HCT116 (cell line): Measurements from ENCODE around the gene BRMS1L. TPM values are rescaled to one million over a fixed set of nuclear protein-coding genes. Genes with fewer than 3 reads are reported as not detected.
A peak's percentile ranks its signal among the peaks of the same experiment; 100 is the strongest.

Experiments
- ATAC-seq: fragments of 200-7000 bp; cut with Tn5 transposase; 2 replicates; pipeline ENCODE4 v1.9.1; 2020; ENCODE audit warnings: mild to moderate bottlenecking, moderate library complexity
- BruUV-seq: library from RNA; stranded (reverse); fragments of 400-500 nt; replicated peaks from 2 replicates; lab custom pipeline; 2021; lab: Mats Ljungman, UMichigan
- CTCF ChIA-PET: fragments of 300-600 bp; sonication (Branson Sonifier 250); formaldehyde crosslinking; loops from one replicate; lab custom pipeline; 2021; ENCODE audit warnings: antibody characterized with exemption; lab: Charles Lee
- POLR2A ChIA-PET: fragments of 300-600, 350-600 bp; sonication (Branson Sonifier 250); formaldehyde crosslinking; loops from one replicate; lab custom pipeline; 2021; ENCODE audit warnings: antibody characterized with exemption; lab: Charles Lee
- RAD21 ChIA-PET, 2 experiments: fragments of 300-600 bp; sonication (Branson Sonifier 250); formaldehyde crosslinking; loops; one replicate each; lab custom pipeline; 2023; ENCODE audit warnings: low total read pairs in 2 of 2; ENCODE audit not compliant: uncharacterized antibody in 2 of 2, unreplicated experiment in 2 of 2, low non-redundant PET in 1 of 2; lab: Charles Lee
- DNase-seq: peaks from one replicate; pipeline ENCODE4 v3.0.0-alpha.2; 2010; ENCODE audit warnings: low read depth, low spot score
- H2AFZ ChIP-seq: fragments of 200-600 bp; shearing (Covaris generic), sonication (generic); 2 replicates; pipeline ENCODE4 v1.6.1; 2017; ENCODE audit warnings: low read depth, mixed run types, mixed read lengths, antibody characterized with exemption, low read length; ENCODE audit not compliant: poor library complexity, severe bottlenecking
- H3K27ac ChIP-seq: 2 replicates; pipeline ENCODE4 v1.5.1; 2012; ENCODE audit warnings: low read depth, low read length
- H3K27me3 ChIP-seq: fragments of 200-600 bp; sonication (generic); 2 replicates; pipeline ENCODE4 v1.6.1; 2016; ENCODE audit warnings: mixed run types, low read length, mixed read lengths; ENCODE audit not compliant: insufficient read depth
- H3K36me3 ChIP-seq, 2 experiments: fragments of 200-500 bp in 1 of 2; fragments of 200-600 bp in 1 of 2; sonication (Bioruptor generic) in 1 of 2; sonication (generic) in 1 of 2; 2 replicates each; pipeline versions ENCODE4 v1.5.1 to v1.6.1; 2014 to 2016; ENCODE audit warnings: low read length in 2 of 2, inconsistent platforms in 1 of 2, mixed read lengths in 1 of 2, mixed run types in 1 of 2; ENCODE audit not compliant: insufficient read depth in 2 of 2, control insufficient read depth in 1 of 2
- H3K4me1 ChIP-seq, 2 experiments: fragments of 200-600 bp in 1 of 2; sonication (generic) in 1 of 2; 2 replicates each; pipeline versions ENCODE4 v1.5.1 to v1.6.1; 2012 to 2017; ENCODE audit warnings: low read length in 2 of 2, inconsistent platforms in 1 of 2, mild to moderate bottlenecking in 1 of 2, mixed read lengths in 1 of 2, mixed run types in 1 of 2, moderate library complexity in 1 of 2; ENCODE audit not compliant: insufficient read depth in 2 of 2, control insufficient read depth in 1 of 2
- H3K4me2 ChIP-seq: fragments of 200-600 bp; sonication (generic); 2 replicates; pipeline ENCODE4 v1.6.1; 2017; ENCODE audit warnings: mixed run types, low read length, mixed read lengths
- H3K4me3 ChIP-seq, 2 experiments: fragments of 200-600 bp in 1 of 2; sonication (generic) in 1 of 2; replicated peaks in 1 of 2; 2 replicates each; pipeline ENCODE4 v1.5.1; 2011 to 2016; ENCODE audit warnings: low read length in 2 of 2, control low read depth in 1 of 2, low read depth in 1 of 2, mild to moderate bottlenecking in 1 of 2, mixed read lengths in 1 of 2, mixed run types in 1 of 2
- H3K79me2 ChIP-seq: fragments of 200-600 bp; sonication (generic); 2 replicates; pipeline ENCODE4 v1.6.1; 2017; ENCODE audit warnings: mild to moderate bottlenecking, mixed run types, low read length, moderate library complexity, mixed read lengths; ENCODE audit not compliant: insufficient read depth
- H3K9ac ChIP-seq: fragments of 200-600 bp; sonication (generic); 2 replicates; pipeline ENCODE4 v1.6.1; 2016; ENCODE audit warnings: low read length, mixed read lengths
- H3K9me2 ChIP-seq: fragments of 200-600 bp; sonication (generic), shearing (Covaris generic); 2 replicates; pipeline ENCODE4 v1.6.1; 2017; ENCODE audit warnings: mixed run types, mild to moderate bottlenecking, moderate library complexity; ENCODE audit not compliant: insufficient read depth
- H3K9me3 ChIP-seq, 2 experiments: fragments of 200-500 bp in 1 of 2; fragments of 200-600 bp in 1 of 2; sonication (Bioruptor generic) in 1 of 2; sonication (generic) in 1 of 2; 2 replicates each; pipeline ENCODE4 v1.6.1; 2014 to 2017; ENCODE audit warnings: low read length in 2 of 2, mixed read lengths in 2 of 2, inconsistent platforms in 1 of 2, low read depth in 1 of 2, mild to moderate bottlenecking in 1 of 2, mixed run types in 1 of 2, moderate library complexity in 1 of 2; ENCODE audit not compliant: control insufficient read depth in 1 of 2, insufficient read depth in 1 of 2
- H4K20me1 ChIP-seq: fragments of 200-600 bp; sonication (generic), shearing (Covaris generic); 2 replicates; pipeline ENCODE4 v1.6.1; 2017; ENCODE audit warnings: mixed run types, mild to moderate bottlenecking, moderate library complexity; ENCODE audit not compliant: insufficient read depth
- CBX3 ChIP-seq: IDR thresholded peaks from 2 replicates; pipeline ENCODE4 v1.6.1; 2012; ENCODE audit warnings: low read depth
- CTCF ChIP-seq, 3 experiments: fragments of 200-600 bp in 1 of 3; sonication (generic) in 1 of 3; IDR thresholded peaks in 2 of 3; conservative IDR thresholded peaks in 1 of 3; 2 replicates each; pipeline ENCODE4 v1.5.1; 2012 to 2017; ENCODE audit warnings: low read depth in 2 of 3, low read length in 2 of 3, antibody characterized with exemption in 1 of 3, borderline replicate concordance in 1 of 3, control low read depth in 1 of 3, mild to moderate bottlenecking in 1 of 3, mixed read lengths in 1 of 3, mixed run types in 1 of 3, moderate library complexity in 1 of 3; ENCODE audit not compliant: insufficient read depth in 1 of 3
- EGR1 ChIP-seq: IDR thresholded peaks from 2 replicates; pipeline ENCODE4 v1.6.1; 2012; ENCODE audit warnings: low read depth
- EZH2 ChIP-seq: fragments of 200-600 bp; sonication (generic); IDR thresholded peaks from 2 replicates; pipeline ENCODE4 v1.6.1; 2017; ENCODE audit warnings: antibody characterized with exemption, mixed run types
- EZH2phosphoT487 ChIP-seq: fragments of 200-600 bp; IDR thresholded peaks from 2 replicates; pipeline ENCODE4 v1.6.1; 2018; ENCODE audit warnings: antibody characterized with exemption, borderline replicate concordance
- JUND ChIP-seq: IDR thresholded peaks from 2 replicates; pipeline ENCODE4 v1.6.1; 2012
- POLR2A ChIP-seq: IDR thresholded peaks from 2 replicates; pipeline ENCODE4 v1.7.0; 2011; ENCODE audit warnings: borderline replicate concordance; ENCODE audit not compliant: insufficient read depth, insufficient read length; ENCODE audit errors: extremely low read depth
- RAD21 ChIP-seq: IDR thresholded peaks from 2 replicates; pipeline ENCODE4 v1.6.1; 2012; ENCODE audit warnings: low read depth, mild to moderate bottlenecking
- REST ChIP-seq: IDR thresholded peaks from 2 replicates; pipeline ENCODE4 v1.6.1; 2012; ENCODE audit warnings: low read depth
- SIN3A ChIP-seq: IDR thresholded peaks from 2 replicates; pipeline ENCODE4 v1.6.1; 2012; ENCODE audit warnings: low read depth
- SP1 ChIP-seq: IDR thresholded peaks from 2 replicates; pipeline ENCODE4 v1.6.1; 2012; ENCODE audit warnings: low read depth
- TCF7L2 ChIP-seq: IDR thresholded peaks from 2 replicates; pipeline ENCODE4 v1.7.0; 2011; ENCODE audit warnings: borderline replicate concordance, inconsistent platforms; ENCODE audit not compliant: insufficient read depth, insufficient read length; ENCODE audit errors: extremely low read depth
- YY1 ChIP-seq: IDR thresholded peaks from 2 replicates; pipeline ENCODE4 v1.6.1; 2011; ENCODE audit warnings: low read length, low read depth, moderate library complexity, mild to moderate bottlenecking; ENCODE audit not compliant: insufficient replicate concordance; ENCODE audit errors: extremely low read depth
- ZBTB33 ChIP-seq: IDR thresholded peaks from 2 replicates; pipeline ENCODE4 v1.6.1; 2011; ENCODE audit warnings: mild to moderate bottlenecking, low read length, moderate library complexity; ENCODE audit not compliant: insufficient replicate concordance; ENCODE audit errors: extremely low read depth
- intact Hi-C: fragments of 100-400 bp; cut with micrococcal nuclease; formaldehyde crosslinking; loops from 2 replicates; pipeline ENCODE4 v1.10.0; 2022
- total RNA-seq: library from RNA; stranded (reverse); gene quantifications from one replicate; pipeline ENCODE4 v1.2.1, GENCODE V29; 2021; ENCODE audit not compliant: unreplicated experiment

The BRMS1L gene
- total RNA-seq, 1 experiment from 2014 or later = 6.2 TPM

- no peak for ATAC-seq
- H3K27me3 ChIP-seq = no peaks in the 10 kb centered on the region
- H3K4me3 ChIP-seq = peak overlapping the region in 1 of 2 experiments; percentile 82; a peak in 2 of 4 replicates
- intact Hi-C loops = no loop called here
- peaks cover 32% of the 10 kb centered on the region for H3K79me2 ChIP-seq
- TF ChIP-seq JUND (no peak), EZH2phosphoT487 (no peak), YY1 (no peak), REST (no peak), RAD21 (no peak), SP1 (no peak), CBX3 (no peak), ZBTB33 (no peak), CTCF (IDR thresholded peaks at IDR 0.05 in 2 of 3, conservative IDR thresholded peaks at IDR 0.05 in 1 of 3; ENCODE audit: borderline replicate concordance in 1 of 3, insufficient read depth in 1 of 3, low read depth in 2 of 3, low read length in 2 of 3) (no peak), EGR1 (no peak), EZH2 (no peak), POLR2A (no peak), SIN3A (no peak), TCF7L2 (no peak)
- no peaks in the 10 kb centered on the region for H3K9me2 ChIP-seq
- no peak overlapping the region for H3K9ac ChIP-seq
- H3K4me2 ChIP-seq = peak overlapping the region; percentile 93
- ChIA-PET RAD21 (interaction anchor here in 1 of 2 experiments (0.6 to 1.0 kb wide), 2 partner anchors 122 to 369 kb away, joined by 3 to 4 read pairs; no protein-coding TSS in a partner anchor), POLR2A (interaction anchor here (1.1 to 3.0 kb wide), 2 partner anchors 8 to 17 kb away, joined by 6 to 10 read pairs; partner anchors contain the start of gene BRMS1L), CTCF (interaction anchor here (1.5 to 1.6 kb wide), 2 partner anchors 8 to 17 kb away, joined by 7 to 8 read pairs; partner anchors contain the start of gene BRMS1L)
- no peaks in the 10 kb centered on the region for H4K20me1 ChIP-seq
- peaks cover 8 to 10% of the 10 kb centered on the region in 2 experiments; a peak in 3 of 4 replicates for H3K4me1 ChIP-seq
- DNase-seq = no peak
- peak overlapping the region; percentile 94 for H2AFZ ChIP-seq
- H3K27ac ChIP-seq = peak overlapping the region; percentile 89; the same call in 1 of the 2 replicates
- no peaks in the 10 kb centered on the region for H3K36me3 ChIP-seq
- BruUV-seq = no TSS peak
- H3K9me3 ChIP-seq = no peaks in the 10 kb centered on the region
These were observed 16.5 kb upstream of the BRMS1L start for GRCh38 chr14:35809597-35809996.
